GM21447 (cell line): ENCODE measurements around the gene ADAMTS17.
"Not testable (repeated sequence)": the region's sequence is repeated elsewhere in the genome, so short reads cannot be mapped to it uniquely, and the experiment has no call there.

Experiments
- ATAC-seq: cut with Tn5 transposase; IDR thresholded peaks from one replicate; pipeline ENCODE4 v1.9.1; 2021; ENCODE audit not compliant: unreplicated experiment

The ADAMTS17 gene

GRCh38 chr15:100340721-100341238, 995 bp downstream of the ADAMTS17 start:
- no peak for ATAC-seq

GRCh38 chr15:100339999-100340398, 1.8 kb downstream of the ADAMTS17 start:
- ATAC-seq = no peak

- ATAC-seq = not testable (repeated sequence)
Observed at GRCh38 chr15:100339451-100339850, 2.3 kb downstream of the ADAMTS17 start.

- ATAC-seq = no peak
Observed at GRCh38 chr15:100338971-100339444, 2.8 kb downstream of the ADAMTS17 start.

DNA sequence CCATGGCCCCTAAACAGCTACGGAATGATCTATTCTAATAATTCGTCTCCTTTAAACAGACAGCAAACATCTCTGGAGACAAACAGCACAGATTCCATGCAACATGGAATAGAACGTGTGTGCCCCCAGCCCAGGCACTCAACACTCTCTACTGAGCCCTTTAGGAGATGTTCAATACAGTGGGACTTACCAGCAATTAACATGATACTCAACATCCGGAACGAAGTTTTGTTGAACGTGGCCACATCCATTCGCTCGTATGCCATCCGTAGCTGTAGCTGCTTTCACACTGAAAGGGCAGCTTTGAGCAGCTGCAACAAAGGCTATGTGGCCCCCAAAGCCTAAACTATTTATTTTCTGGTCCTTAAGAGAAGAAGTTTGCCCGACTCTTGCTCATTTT, 3.5 kb downstream of the ADAMTS17 start:
- ATAC-seq = no peak

GRCh38 chr15:100337096-100338044, 4.4 kb downstream of the ADAMTS17 start:
- ATAC-seq = no peak

- no peak for ATAC-seq
Observed at GRCh38 chr15:100336061-100336460, 5.7 kb downstream of the ADAMTS17 start.

- no peak for ATAC-seq
Observed at GRCh38 chr15:100335335-100335999, 6.3 kb downstream of the ADAMTS17 start.

DNA sequence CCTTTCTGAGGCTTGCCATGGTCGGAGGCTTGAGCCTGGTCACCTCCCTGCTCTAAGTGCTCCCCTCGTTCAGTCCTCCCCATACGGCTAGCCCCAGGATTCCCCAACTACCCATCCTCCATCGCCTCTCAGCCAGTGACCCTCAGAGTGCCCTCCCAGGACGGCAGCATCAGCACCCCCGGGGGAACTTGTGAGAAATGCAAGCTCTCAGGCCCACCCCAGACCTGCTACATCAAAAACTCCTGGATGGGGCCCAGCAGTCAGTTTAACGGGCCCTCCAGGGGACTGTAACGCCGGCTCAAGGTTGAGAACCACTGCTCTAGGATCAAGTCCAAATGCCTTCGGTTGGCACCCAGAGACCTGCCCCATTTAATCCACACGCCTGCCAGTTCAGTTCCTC, 6.9 kb downstream of the ADAMTS17 start:
- ATAC-seq = no peak

GRCh38 chr15:100334456-100334855, 7.3 kb downstream of the ADAMTS17 start:
- ATAC-seq = no peak

- no peak for ATAC-seq
Observed at GRCh38 chr15:100334015-100334414, 7.8 kb downstream of the ADAMTS17 start.

GRCh38 chr15:100333236-100333635, 8.5 kb downstream of the ADAMTS17 start:
- ATAC-seq = no peak

GRCh38 chr15:100332721-100333120, 9.1 kb downstream of the ADAMTS17 start:
- no peak for ATAC-seq

DNA sequence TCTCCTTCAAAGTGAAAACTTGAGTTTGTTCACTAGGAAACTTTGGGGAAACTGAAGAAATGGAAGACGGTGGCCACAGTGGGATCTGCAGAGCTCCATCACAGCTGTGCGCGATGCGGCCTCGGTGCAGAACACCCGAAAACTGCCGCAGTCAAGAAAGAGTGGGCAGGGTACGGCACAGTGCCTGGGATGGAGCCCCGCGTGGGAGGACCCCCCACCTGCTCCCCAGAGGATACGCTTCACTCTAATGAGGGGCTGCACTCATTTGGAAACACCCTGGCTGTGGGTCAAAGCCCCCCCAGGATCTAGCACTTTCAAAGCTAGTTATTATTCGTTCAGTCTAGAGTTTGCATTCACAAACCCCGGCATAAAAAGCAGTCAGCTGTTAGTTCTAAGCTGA, 9.5 kb downstream of the ADAMTS17 start:
- no peak for ATAC-seq

- no peak for ATAC-seq
Observed at GRCh38 chr15:100330629-100331215, 11.1 kb downstream of the ADAMTS17 start.

GRCh38 chr15:100330221-100330620, 11.6 kb downstream of the ADAMTS17 start:
- no peak for ATAC-seq

DNA sequence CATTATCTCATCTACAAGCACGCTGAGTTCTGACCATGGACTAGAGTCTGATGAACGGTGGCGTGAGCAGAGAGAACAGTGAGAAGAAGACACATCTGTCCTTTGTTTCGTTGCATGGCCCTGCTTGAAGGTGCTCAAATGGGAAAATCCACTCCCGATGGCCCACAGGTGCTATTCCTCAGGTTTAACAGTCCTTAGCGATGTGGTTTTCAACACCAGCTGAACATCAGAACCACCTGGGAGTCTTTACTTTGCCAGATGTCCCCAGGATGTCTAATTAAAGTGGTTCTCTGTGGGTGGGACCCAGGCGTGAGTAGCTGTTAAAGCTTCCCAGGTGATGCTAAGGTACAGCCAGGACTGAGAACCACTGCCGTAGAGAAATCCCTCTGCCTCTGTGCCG, 13.0 kb downstream of the ADAMTS17 start:
- no peak for ATAC-seq

DNA sequence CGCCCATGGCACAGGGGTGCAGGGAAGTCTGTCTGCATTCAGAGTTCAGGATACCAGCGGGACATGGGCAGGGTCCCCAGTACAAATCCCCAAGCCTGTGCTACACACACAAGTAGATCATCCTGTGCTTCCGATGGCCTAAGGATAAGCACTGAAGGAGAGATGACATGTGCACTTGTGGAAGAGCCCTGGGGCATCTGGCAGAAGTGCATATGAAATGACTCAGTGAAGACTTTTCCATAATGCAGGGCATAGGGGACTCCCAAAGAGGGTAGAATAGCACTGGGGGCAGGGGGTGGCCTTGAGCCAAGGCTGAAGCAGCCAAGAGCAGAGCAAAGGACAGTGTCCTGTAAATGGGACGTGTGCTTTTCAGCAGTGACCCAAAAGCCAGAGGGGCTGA, 22.9 kb downstream of the ADAMTS17 start:
- ATAC-seq = no peak

GRCh38 chr15:100314809-100315400, 26.9 kb downstream of the ADAMTS17 start:
- no peak for ATAC-seq

DNA sequence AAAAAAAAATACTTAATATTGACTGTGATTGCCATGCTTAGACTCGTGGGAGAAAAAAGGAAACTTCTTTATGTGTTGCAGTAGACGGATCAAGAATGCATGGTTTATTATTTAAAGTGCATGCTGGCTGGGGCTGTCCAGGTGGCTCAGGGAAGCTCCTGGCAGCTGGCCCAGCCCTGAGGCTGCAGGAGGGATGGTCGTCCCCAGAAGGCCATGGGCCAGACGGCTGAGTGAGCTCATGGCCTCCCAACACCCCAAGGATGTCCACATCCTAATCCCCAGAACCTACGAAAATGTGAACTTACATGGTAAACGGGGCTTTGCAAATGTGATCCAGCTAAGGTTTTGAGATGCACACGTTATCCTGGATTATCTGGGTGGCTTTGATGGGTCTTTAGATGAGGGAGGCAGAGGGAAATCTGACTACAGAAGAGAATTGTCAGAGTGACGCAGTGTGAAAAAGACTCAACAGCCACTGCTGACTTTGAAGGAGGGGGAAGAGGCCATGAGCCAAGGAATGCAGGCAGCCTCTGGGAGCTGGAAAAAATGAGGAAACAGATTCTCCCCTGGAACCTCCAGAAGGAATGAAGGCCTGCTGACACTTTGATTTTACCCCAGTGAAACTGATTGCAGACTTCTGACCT, 29.8 kb downstream of the ADAMTS17 start:
- no peak for ATAC-seq
